SU-DHL-6 (cell line): Measurements from ENCODE around the gene SLC38A10.

Experiments
- H2AFZ ChIP-seq: fragments of 200-600 bp; sonication (generic); 2 replicates; pipeline ENCODE4 v1.6.1; 2014; ENCODE audit warnings: low read depth, mild to moderate bottlenecking, moderate library complexity, mixed read lengths, antibody characterized with exemption, low read length; ENCODE audit not compliant: severe bottlenecking
- H3F3A ChIP-seq: fragments of 200-600 bp; shearing (Covaris generic); 2 replicates; pipeline ENCODE4 v1.6.0; 2016; ENCODE audit warnings: antibody characterized with exemption, mild to moderate bottlenecking; ENCODE audit not compliant: insufficient read depth
- H3K27ac ChIP-seq: fragments of 200-600 bp; sonication (generic); 2 replicates; pipeline ENCODE4 v1.5.1; 2016; ENCODE audit warnings: low read depth, mild to moderate bottlenecking, low read length, moderate library complexity, mixed read lengths
- H3K27me3 ChIP-seq: fragments of 200-600 bp; sonication (generic), shearing (Covaris generic); 2 replicates; pipeline ENCODE4 v1.6.0; 2014; ENCODE audit warnings: mild to moderate bottlenecking, low read length
- H3K36me3 ChIP-seq: fragments of 200-600 bp; sonication (generic); 2 replicates; pipeline ENCODE4 v1.6.1; 2014; ENCODE audit warnings: mild to moderate bottlenecking, low read length, mixed read lengths
- H3K4me2 ChIP-seq: fragments of 300-600, 200-600 bp; shearing (Covaris generic), sonication (generic); 2 replicates; pipeline ENCODE4 v1.6.0; 2014; ENCODE audit warnings: low read length, low read depth, mild to moderate bottlenecking; ENCODE audit not compliant: poor library complexity, severe bottlenecking
- H3K4me3 ChIP-seq: fragments of 200-600 bp; sonication (generic); 2 replicates; pipeline ENCODE4 v1.5.1; 2014; ENCODE audit warnings: antibody characterized with exemption, low read length, mild to moderate bottlenecking, mixed read lengths; ENCODE audit not compliant: insufficient read depth, poor library complexity, severe bottlenecking
- H3K79me2 ChIP-seq: fragments of 200-600 bp; sonication (generic); 2 replicates; pipeline ENCODE4 v1.6.1; 2014; ENCODE audit warnings: mild to moderate bottlenecking, low read length, moderate library complexity; ENCODE audit not compliant: insufficient read depth
- H3K9ac ChIP-seq: fragments of 200-600 bp; sonication (generic); 2 replicates; pipeline ENCODE4 v1.7.0; 2014; ENCODE audit warnings: mild to moderate bottlenecking, low read length
- H3K9me2 ChIP-seq: fragments of 200-600 bp; sonication (generic); replicated peaks from 2 replicates; pipeline ENCODE4 v1.6.1; 2014; ENCODE audit warnings: low read length; ENCODE audit not compliant: insufficient read depth
- H3K9me3 ChIP-seq: fragments of 200-600 bp; sonication (generic); 2 replicates; pipeline ENCODE4 v1.6.1; 2014; ENCODE audit warnings: low read length, mixed read lengths; ENCODE audit not compliant: insufficient read depth
- H4K20me1 ChIP-seq: fragments of 200-600 bp; sonication (generic); 2 replicates; pipeline ENCODE4 v1.6.1; 2014; ENCODE audit warnings: low read depth, mild to moderate bottlenecking, antibody characterized with exemption, low read length, moderate library complexity, mixed read lengths
- EZH2phosphoT487 ChIP-seq: fragments of 200-600 bp; sonication (generic), shearing (Covaris generic); conservative IDR thresholded peaks from 2 replicates; pipeline ENCODE4 v1.6.1; 2018; ENCODE audit warnings: mild to moderate bottlenecking, antibody characterized with exemption, low read length, moderate library complexity, mixed read lengths
- TF ChIP-seq, protein P1 (sequence below): fragments of 200-600 bp; sonication (generic); IDR thresholded peaks from one replicate; pipeline ENCODE4 v1.5.1; 2017; ENCODE audit warnings: antibody characterized with exemption, mild to moderate bottlenecking, low read length, moderate library complexity; ENCODE audit not compliant: insufficient read depth, poor library complexity, severe bottlenecking

The SLC38A10 gene

DNA sequence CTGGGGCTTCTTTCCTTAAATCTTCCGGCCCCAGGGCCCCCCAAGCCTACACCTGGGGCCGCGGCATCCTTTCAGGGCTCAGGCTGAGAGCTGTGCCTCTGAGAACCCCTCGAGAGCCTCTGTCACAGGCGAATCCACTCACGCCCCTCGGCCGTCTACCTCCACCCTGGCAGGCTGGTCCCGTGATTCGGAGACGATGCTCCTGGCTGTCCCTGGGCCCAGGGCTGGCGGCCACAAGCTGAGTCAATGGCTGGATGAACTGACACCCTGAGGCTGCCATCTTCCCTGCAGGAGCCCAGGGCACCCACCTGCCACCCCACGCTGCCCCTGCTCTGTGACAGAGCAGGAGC is 60.6 kb downstream of the SLC38A10 start:
- Histone ChIP-seq H4K20me1 (no peaks in the 10 kb centered on the region), H3K9ac (no peak overlapping the region), H3K27me3 (no peaks in the 10 kb centered on the region), H3K4me3 (no peak overlapping the region), H3K79me2 (peaks cover 14% of the 10 kb centered on the region), H3K4me2 (no peak overlapping the region), H3K36me3 (no peaks in the 10 kb centered on the region), H3K27ac (no peak overlapping the region), H3F3A (no peaks in the 10 kb centered on the region), H2AFZ (no peak overlapping the region), H3K9me3 (no peaks in the 10 kb centered on the region), H3K9me2 (no peaks in the 10 kb centered on the region)
- no peak for TF ChIP-seq EZH2phosphoT487
- TF ChIP-seq, protein P1, sequence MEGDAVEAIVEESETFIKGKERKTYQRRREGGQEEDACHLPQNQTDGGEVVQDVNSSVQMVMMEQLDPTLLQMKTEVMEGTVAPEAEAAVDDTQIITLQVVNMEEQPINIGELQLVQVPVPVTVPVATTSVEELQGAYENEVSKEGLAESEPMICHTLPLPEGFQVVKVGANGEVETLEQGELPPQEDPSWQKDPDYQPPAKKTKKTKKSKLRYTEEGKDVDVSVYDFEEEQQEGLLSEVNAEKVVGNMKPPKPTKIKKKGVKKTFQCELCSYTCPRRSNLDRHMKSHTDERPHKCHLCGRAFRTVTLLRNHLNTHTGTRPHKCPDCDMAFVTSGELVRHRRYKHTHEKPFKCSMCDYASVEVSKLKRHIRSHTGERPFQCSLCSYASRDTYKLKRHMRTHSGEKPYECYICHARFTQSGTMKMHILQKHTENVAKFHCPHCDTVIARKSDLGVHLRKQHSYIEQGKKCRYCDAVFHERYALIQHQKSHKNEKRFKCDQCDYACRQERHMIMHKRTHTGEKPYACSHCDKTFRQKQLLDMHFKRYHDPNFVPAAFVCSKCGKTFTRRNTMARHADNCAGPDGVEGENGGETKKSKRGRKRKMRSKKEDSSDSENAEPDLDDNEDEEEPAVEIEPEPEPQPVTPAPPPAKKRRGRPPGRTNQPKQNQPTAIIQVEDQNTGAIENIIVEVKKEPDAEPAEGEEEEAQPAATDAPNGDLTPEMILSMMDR: no peak

DNA sequence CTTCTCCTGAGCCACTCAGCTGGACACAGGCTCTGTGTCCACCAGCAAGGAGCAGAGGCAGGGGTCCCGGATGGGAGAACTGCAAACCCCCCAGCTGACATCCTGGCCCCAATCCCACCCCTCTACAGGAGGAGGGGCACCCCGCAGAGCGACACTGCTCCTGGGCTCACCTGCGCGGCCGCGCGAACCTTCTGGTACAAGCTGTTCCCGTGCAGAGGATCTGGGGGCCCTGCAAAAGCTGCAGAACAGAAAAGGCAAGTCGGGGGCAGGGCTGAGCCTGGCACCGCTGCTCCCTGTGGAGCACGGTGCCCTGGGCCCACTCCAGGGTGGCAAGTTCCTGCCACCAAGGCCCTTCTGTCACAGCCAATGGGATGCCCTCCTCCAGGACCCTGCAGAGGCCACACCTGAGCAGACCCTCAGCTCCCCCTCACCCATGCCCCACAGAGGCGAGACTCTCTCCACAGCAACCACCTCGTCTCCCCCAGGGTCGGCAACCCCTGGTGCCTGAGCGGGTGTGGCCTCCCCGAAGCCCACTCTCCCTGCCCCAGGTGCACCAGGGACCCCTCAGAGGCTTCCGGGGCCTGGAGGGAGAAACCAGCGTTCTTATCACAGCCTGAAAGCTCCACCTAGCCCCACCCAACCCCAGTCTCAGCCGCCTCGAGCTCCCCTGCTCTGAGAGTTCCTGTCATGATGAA is 61.1 kb downstream of the SLC38A10 start:
- Histone ChIP-seq H3K36me3 (no peaks in the 10 kb centered on the region), H3K4me2 (no peak overlapping the region)

DNA sequence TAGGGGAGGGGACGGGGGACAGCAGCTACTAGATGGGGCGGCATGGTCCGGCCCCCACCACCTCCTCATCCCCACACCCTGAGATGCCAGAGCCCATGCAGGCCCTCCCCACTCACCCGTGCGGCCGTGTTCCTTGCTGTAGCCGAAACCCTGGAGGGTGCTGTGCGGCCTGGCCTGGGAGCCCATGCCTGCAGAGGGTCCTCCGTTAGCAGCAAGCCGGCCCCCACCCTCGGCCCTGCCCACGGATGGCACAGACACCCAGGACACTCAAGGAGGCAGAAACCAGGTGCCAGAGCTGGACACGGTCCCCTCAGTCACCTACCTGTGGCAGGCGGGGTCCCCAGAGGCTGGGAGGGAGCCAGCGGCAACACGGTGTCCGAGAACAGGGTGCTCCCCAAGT is 61.8 kb downstream of the SLC38A10 start:
- Histone ChIP-seq H3K9me3 (no peaks in the 10 kb centered on the region), H3F3A (no peaks in the 10 kb centered on the region), H3K9ac (no peak overlapping the region), H3K36me3 (no peaks in the 10 kb centered on the region), H3K4me2 (no peak overlapping the region), H3K27me3 (no peaks in the 10 kb centered on the region), H3K9me2 (no peaks in the 10 kb centered on the region), H3K4me3 (no peak overlapping the region), H2AFZ (no peak overlapping the region), H3K27ac (no peak overlapping the region), H4K20me1 (no peaks in the 10 kb centered on the region), H3K79me2 (peaks cover 11% of the 10 kb centered on the region)
- no peak for TF ChIP-seq EZH2phosphoT487

More for the DNA sequence above, 61.1 kb downstream of the SLC38A10 start:
- Histone ChIP-seq H3K27me3 (no peaks in the 10 kb centered on the region), H3F3A (no peaks in the 10 kb centered on the region), H3K79me2 (peaks cover 13% of the 10 kb centered on the region), H2AFZ (no peak overlapping the region), H4K20me1 (no peaks in the 10 kb centered on the region), H3K27ac (no peak overlapping the region), H3K9me2 (no peaks in the 10 kb centered on the region), H3K4me3 (no peak overlapping the region), H3K9ac (no peak overlapping the region), H3K9me3 (no peaks in the 10 kb centered on the region)
- TF ChIP-seq, protein P1: no peak
- no peak for TF ChIP-seq EZH2phosphoT487

DNA sequence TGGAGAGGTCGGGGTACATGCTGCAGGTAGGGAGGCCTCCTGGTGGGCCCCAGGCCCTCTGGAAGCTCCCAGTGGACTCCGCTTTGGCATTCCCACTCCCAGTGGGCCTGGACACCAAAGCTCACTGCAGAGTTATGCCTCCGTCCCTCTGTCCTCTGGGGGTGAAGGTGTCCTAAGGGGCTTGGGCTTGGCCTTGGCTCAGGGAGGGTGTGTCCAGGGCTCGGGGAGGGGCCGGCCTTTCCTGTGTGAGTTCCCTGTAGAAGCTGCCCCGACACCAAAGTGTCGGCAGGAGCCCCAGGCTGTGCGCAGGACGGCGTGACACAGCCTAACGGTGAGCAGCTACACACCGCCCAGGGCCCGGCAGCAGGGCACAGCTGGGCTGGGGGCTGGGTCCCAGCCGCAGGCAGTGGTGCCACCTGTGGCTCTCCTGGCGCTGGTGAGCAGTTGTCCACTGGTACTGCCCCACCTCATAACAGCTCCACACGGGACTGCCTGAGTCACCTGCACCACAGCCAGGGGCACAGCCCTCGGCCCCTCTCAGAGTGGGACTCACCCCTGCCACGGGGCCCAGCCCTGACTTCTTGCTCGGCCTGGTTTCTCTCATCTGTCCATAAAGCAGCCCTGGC is 62.4 kb downstream of the SLC38A10 start:
- H3K27me3 ChIP-seq: no peaks in the 10 kb centered on the region
- H3K79me2 ChIP-seq: peaks cover 5% of the 10 kb centered on the region; the same call in 1 of the 2 replicates
- no peak overlapping the region for H2AFZ ChIP-seq
- H3K9me2 ChIP-seq: no peaks in the 10 kb centered on the region
- H4K20me1 ChIP-seq: no peaks in the 10 kb centered on the region
- H3K36me3 ChIP-seq: no peaks in the 10 kb centered on the region
- no peaks in the 10 kb centered on the region for H3F3A ChIP-seq
- no peak for TF ChIP-seq EZH2phosphoT487
- TF ChIP-seq, protein P1: no peak
- H3K27ac ChIP-seq: no peak overlapping the region
- no peak overlapping the region for H3K4me2 ChIP-seq
- no peak overlapping the region for H3K9ac ChIP-seq
- no peak overlapping the region for H3K4me3 ChIP-seq
- H3K9me3 ChIP-seq: no peaks in the 10 kb centered on the region
